ENCODE results near the gene SLC7A10.

Gene SLC7A10

GRCh38 chr19:33263325-33264023, 37.8 kb upstream of the SLC7A10 start:
- H3K36me3 Mint-ChIP-seq (ENCODE audit: insufficient read depth) = no peaks in the 10 kb centered on the region
- H3K27ac Mint-ChIP-seq = no peak overlapping the region
- H3K4me1 Mint-ChIP-seq (ENCODE audit: low read depth in 2 of 2) = peaks cover 5 to 10% of the 10 kb centered on the region in 2 donors
- DNase-seq (no peak), ATAC-seq (replicated peaks) (no peak)
- H3K9me3 Mint-ChIP-seq = no peaks in the 10 kb centered on the region
- peaks cover 9 to 12% of the 10 kb centered on the region in 2 donors for H3K27me3 Mint-ChIP-seq
- H3K4me3 Mint-ChIP-seq = no peak overlapping the region

GRCh38 chr19:33261511-33262189, 36.0 kb upstream of the SLC7A10 start:
- H3K27ac Mint-ChIP-seq = peak overlapping the region; percentile 84 to 88
- peaks cover 0 to 2% of the 10 kb centered on the region in 2 donors for H3K9me3 Mint-ChIP-seq
- ATAC-seq (replicated peaks) (no peak), DNase-seq (no peak)
- peak overlapping the region; percentile 50 to 54 for H3K4me3 Mint-ChIP-seq
- H3K27me3 Mint-ChIP-seq = peaks cover 9 to 12% of the 10 kb centered on the region in 2 donors
- no peaks in the 10 kb centered on the region for H3K36me3 Mint-ChIP-seq (ENCODE audit: insufficient read depth)
- H3K4me1 Mint-ChIP-seq (ENCODE audit: low read depth in 2 of 2) = peaks cover 5 to 10% of the 10 kb centered on the region in 2 donors

- DNase-seq = no peak
- peak; percentile 66 for ATAC-seq (replicated peaks)
- peaks cover 0 to 2% of the 10 kb centered on the region in 2 donors for H3K9me3 Mint-ChIP-seq
These were observed 35.2 kb upstream of the SLC7A10 start for GRCh38 chr19:33260628-33261418.

GRCh38 chr19:33259539-33259938, 33.9 kb upstream of the SLC7A10 start:
- Mint-ChIP-seq H3K4me1 (ENCODE audit: low read depth in 2 of 2) (peaks cover 5 to 10% of the 10 kb centered on the region in 2 donors), H3K9me3 (peaks cover 0 to 2% of the 10 kb centered on the region in 2 donors), H3K27ac (peak overlapping the region in 1 of 2 donors; percentile 84), H3K27me3 (peaks cover 4 to 17% of the 10 kb centered on the region in 2 donors), H3K4me3 (no peak overlapping the region), H3K36me3 (ENCODE audit: insufficient read depth) (no peaks in the 10 kb centered on the region)
- DNase-seq (no peak), ATAC-seq (replicated peaks) (no peak)

More at GRCh38 chr19:33260628-33261418, 35.2 kb upstream of the SLC7A10 start:
- peak overlapping the region; percentile 84 to 88 for H3K27ac Mint-ChIP-seq
- H3K4me3 Mint-ChIP-seq = peak overlapping the region; percentile 32 to 54
- H3K27me3 Mint-ChIP-seq = peaks cover 9 to 14% of the 10 kb centered on the region in 2 donors
- no peaks in the 10 kb centered on the region for H3K36me3 Mint-ChIP-seq (ENCODE audit: insufficient read depth)
- peaks cover 5 to 10% of the 10 kb centered on the region in 2 donors for H3K4me1 Mint-ChIP-seq (ENCODE audit: low read depth in 2 of 2)

GRCh38 chr19:33257828-33258227, 32.2 kb upstream of the SLC7A10 start:
- H3K9me3 Mint-ChIP-seq = peaks cover 0 to 2% of the 10 kb centered on the region in 2 donors
- H3K36me3 Mint-ChIP-seq (ENCODE audit: insufficient read depth) = no peaks in the 10 kb centered on the region
- H3K4me1 Mint-ChIP-seq (ENCODE audit: low read depth in 2 of 2) = peaks cover 5 to 10% of the 10 kb centered on the region in 2 donors
- ATAC-seq (replicated peaks) (no peak), DNase-seq (no peak)
- H3K27ac Mint-ChIP-seq = no peak overlapping the region
- H3K4me3 Mint-ChIP-seq = no peak overlapping the region
- peaks cover 0 to 13% of the 10 kb centered on the region in 2 donors for H3K27me3 Mint-ChIP-seq

- H3K27me3 Mint-ChIP-seq = peaks cover 0 to 13% of the 10 kb centered on the region in 2 donors
- peaks cover 5% of the 10 kb centered on the region in 2 donors for H3K4me1 Mint-ChIP-seq (ENCODE audit: low read depth in 2 of 2)
- DNase-seq = no peak
- no peak for ATAC-seq (replicated peaks)
- H3K4me3 Mint-ChIP-seq = no peak overlapping the region
- no peaks in the 10 kb centered on the region for H3K36me3 Mint-ChIP-seq (ENCODE audit: insufficient read depth)
- H3K9me3 Mint-ChIP-seq = peaks cover 0 to 2% of the 10 kb centered on the region in 2 donors
- no peak overlapping the region for H3K27ac Mint-ChIP-seq
These were observed 30.6 kb upstream of the SLC7A10 start for GRCh38 chr19:33256261-33256660.

- peaks cover 0 to 2% of the 10 kb centered on the region in 2 donors for H3K9me3 Mint-ChIP-seq
- peaks cover 0 to 13% of the 10 kb centered on the region in 2 donors for H3K27me3 Mint-ChIP-seq
- no peak for ATAC-seq (replicated peaks)
- DNase-seq = no peak
- no peaks in the 10 kb centered on the region for H3K36me3 Mint-ChIP-seq (ENCODE audit: insufficient read depth)
- peaks cover 2 to 3% of the 10 kb centered on the region in 2 donors for H3K4me1 Mint-ChIP-seq (ENCODE audit: low read depth in 2 of 2)
- peak overlapping the region in 1 of 2 donors; percentile 3 for H3K27ac Mint-ChIP-seq
- H3K4me3 Mint-ChIP-seq = no peak overlapping the region
These were observed 30.1 kb upstream of the SLC7A10 start for GRCh38 chr19:33255781-33256180.

GRCh38 chr19:33254245-33254824, 28.7 kb upstream of the SLC7A10 start:
- H3K27ac Mint-ChIP-seq = no peak overlapping the region
- H3K4me3 Mint-ChIP-seq = no peak overlapping the region
- no peaks in the 10 kb centered on the region for H3K36me3 Mint-ChIP-seq (ENCODE audit: insufficient read depth)
- ATAC-seq (replicated peaks) (no peak), DNase-seq (no peak)
- peaks cover 0 to 2% of the 10 kb centered on the region in 2 donors for H3K9me3 Mint-ChIP-seq
- H3K4me1 Mint-ChIP-seq (ENCODE audit: low read depth in 2 of 2) = no peaks in the 10 kb centered on the region
- H3K27me3 Mint-ChIP-seq = peaks cover 0 to 13% of the 10 kb centered on the region in 2 donors

GRCh38 chr19:33252971-33253370, 27.3 kb upstream of the SLC7A10 start:
- ATAC-seq (replicated peaks) = no peak
- H3K27me3 Mint-ChIP-seq = peaks cover 0 to 13% of the 10 kb centered on the region in 2 donors
- H3K36me3 Mint-ChIP-seq (ENCODE audit: insufficient read depth) = no peaks in the 10 kb centered on the region
- H3K4me3 Mint-ChIP-seq = no peak overlapping the region
- H3K27ac Mint-ChIP-seq = no peak overlapping the region
- DNase-seq = no peak
- no peaks in the 10 kb centered on the region for H3K4me1 Mint-ChIP-seq (ENCODE audit: low read depth in 2 of 2)
- peaks cover 0 to under 1% of the 10 kb centered on the region in 2 donors for H3K9me3 Mint-ChIP-seq

- H3K4me3 Mint-ChIP-seq = no peak overlapping the region
- DNase-seq (no peak), ATAC-seq (replicated peaks) (no peak)
- peaks cover 0 to 13% of the 10 kb centered on the region in 2 donors for H3K27me3 Mint-ChIP-seq
- H3K4me1 Mint-ChIP-seq (ENCODE audit: low read depth in 2 of 2) = no peaks in the 10 kb centered on the region
- H3K9me3 Mint-ChIP-seq = no peaks in the 10 kb centered on the region
- no peaks in the 10 kb centered on the region for H3K36me3 Mint-ChIP-seq (ENCODE audit: insufficient read depth)
- H3K27ac Mint-ChIP-seq = no peak overlapping the region
These were observed 26.8 kb upstream of the SLC7A10 start for GRCh38 chr19:33252418-33252962.

- H3K36me3 Mint-ChIP-seq (ENCODE audit: insufficient read depth) = no peaks in the 10 kb centered on the region
- H3K4me1 Mint-ChIP-seq (ENCODE audit: low read depth in 2 of 2) = no peaks in the 10 kb centered on the region
- no peak overlapping the region for H3K4me3 Mint-ChIP-seq
- ATAC-seq (replicated peaks) (no peak), DNase-seq (no peak)
- H3K27me3 Mint-ChIP-seq = peaks cover 0 to 13% of the 10 kb centered on the region in 2 donors
- no peaks in the 10 kb centered on the region for H3K9me3 Mint-ChIP-seq
- H3K27ac Mint-ChIP-seq = no peak overlapping the region
These were observed 26.0 kb upstream of the SLC7A10 start for GRCh38 chr19:33251526-33252090.

GRCh38 chr19:33251076-33251475, 25.4 kb upstream of the SLC7A10 start:
- Mint-ChIP-seq H3K27ac (no peak overlapping the region), H3K4me3 (no peak overlapping the region), H3K4me1 (ENCODE audit: low read depth in 2 of 2) (no peaks in the 10 kb centered on the region), H3K36me3 (ENCODE audit: insufficient read depth) (no peaks in the 10 kb centered on the region), H3K27me3 (peaks cover 0 to 13% of the 10 kb centered on the region in 2 donors), H3K9me3 (no peaks in the 10 kb centered on the region)
- no peak for DNase-seq
- no peak for ATAC-seq (replicated peaks)

Measured in effector memory CD8-positive, alpha-beta T cell (primary cell).